Stimulated activated naive CD4-positive, alpha-beta T cell treated with Interleukin-2 at 50 U/mL for 16 hours (primary cell): ENCODE results near the gene MYO1A.
"Not testable (repeated sequence)": the region's sequence is repeated elsewhere in the genome, so short reads cannot be mapped to it uniquely, and the experiment has no call there.

Experiments
- DNase-seq: peaks from one replicate; lab custom pipeline; 2025; lab: John Stamatoyannopoulos, UW

MYO1A gene

GRCh38 chr12:57087010-57087690 lies 37.2 kb upstream of the MYO1A start:
- peak; percentile 92 for DNase-seq

GRCh38 chr12:57086493-57087009 lies 36.6 kb upstream of the MYO1A start:
- peak; percentile 60 for DNase-seq

- no peak for DNase-seq
Observed at GRCh38 chr12:57085999-57086492, 36.1 kb upstream of the MYO1A start.

GRCh38 chr12:57080855-57081254 lies 30.9 kb upstream of the MYO1A start:
- DNase-seq: no peak

GRCh38 chr12:57079821-57080220 lies 29.9 kb upstream of the MYO1A start:
- no peak for DNase-seq

GRCh38 chr12:57078519-57079404 lies 28.8 kb upstream of the MYO1A start, which contains the start of gene NEMP1:
NEMP1 (minus strand) TSS chr12:57078791; CDS start chr12:57078745, 46 bp downstream.
- DNase-seq: peak; percentile 97

GRCh38 chr12:57073566-57074450 lies 23.9 kb upstream of the MYO1A start:
- not testable (repeated sequence) for DNase-seq

GRCh38 chr12:57072661-57073060 lies 22.7 kb upstream of the MYO1A start:
- no peak for DNase-seq

GRCh38 chr12:57069523-57069922 lies 19.6 kb upstream of the MYO1A start:
- DNase-seq: peak; percentile 44

- no peak for DNase-seq
Observed at GRCh38 chr12:57066245-57066644, 16.3 kb upstream of the MYO1A start.

- DNase-seq: peak; percentile 44
Observed at GRCh38 chr12:57063991-57064685, 14.2 kb upstream of the MYO1A start.

- DNase-seq: no peak
Observed at GRCh38 chr12:57058454-57058853, 8.5 kb upstream of the MYO1A start.

- no peak for DNase-seq
Observed at GRCh38 chr12:57057067-57057751, 7.3 kb upstream of the MYO1A start.

GRCh38 chr12:57055824-57056223 lies 5.9 kb upstream of the MYO1A start:
- DNase-seq: no peak

GRCh38 chr12:57053901-57054300 lies 4.0 kb upstream of the MYO1A start:
- not testable (repeated sequence) for DNase-seq

GRCh38 chr12:57053146-57053545 lies 3.2 kb upstream of the MYO1A start:
- not testable (repeated sequence) for DNase-seq

GRCh38 chr12:57051011-57051410 lies 1.1 kb upstream of the MYO1A start:
- no peak for DNase-seq

- DNase-seq: no peak
Observed at GRCh38 chr12:57049119-57049446, 846 bp downstream of the MYO1A start.

- no peak for DNase-seq
Observed at GRCh38 chr12:57048423-57049118, 1.4 kb downstream of the MYO1A start.

- no peak for DNase-seq
Observed at GRCh38 chr12:57047981-57048380, 1.9 kb downstream of the MYO1A start.
